BJ (cell line): ENCODE measurements around the gene SENP7. TPM values are rescaled to one million over a fixed set of nuclear protein-coding genes. Genes with fewer than 3 reads are reported as not detected.

Source experiments
- CTCF ChIA-PET: fragments of 350-600 bp; formaldehyde crosslinking; extraction: SDS; loops from one replicate; lab custom pipeline; 2021; ENCODE audit warnings: antibody characterized with exemption, inconsistent platforms; lab: Yijun Ruan, JAX
- POLR2A ChIA-PET: fragments of 300-600 bp; sonication (Branson Sonifier 250); formaldehyde crosslinking; extraction: SDS; loops from one replicate; lab custom pipeline; 2021; ENCODE audit warnings: antibody characterized with exemption; lab: Charles Lee
- DNase-seq: peaks from one replicate; pipeline ENCODE4 v3.0.0-alpha.2; 2011; ENCODE audit warnings: low read depth
- H3K27me3 ChIP-seq: 2 replicates; pipeline ENCODE4 v1.6.0; 2011; ENCODE audit warnings: low read length; ENCODE audit not compliant: control insufficient read depth, insufficient read depth
- H3K36me3 ChIP-seq: 2 replicates; pipeline ENCODE4 v1.5.1; 2011; ENCODE audit warnings: low read length; ENCODE audit not compliant: control insufficient read depth, insufficient read depth
- H3K4me3 ChIP-seq: 2 replicates; pipeline ENCODE4 v1.5.1; 2011; ENCODE audit warnings: low read depth, mild to moderate bottlenecking, control low read depth, low read length
- CTCF ChIP-seq: IDR thresholded peaks from 2 replicates; pipeline ENCODE4 v1.5.1; 2011; ENCODE audit warnings: low read depth, mild to moderate bottlenecking, control low read depth, inconsistent platforms, low read length, moderate library complexity; ENCODE audit not compliant: insufficient read depth
- polyA plus RNA-seq: library from polyadenylated mRNA; depleted of rRNA; stranded (reverse); fragments of >200 nt; gene quantifications from 2 replicates; pipeline ENCODE4 v1.2.3, GENCODE V29; 2011

Gene SENP7
- polyA plus RNA-seq, 1 experiment = 4.2 TPM

GRCh38 chr3:101325393-101326134 is 187.4 kb downstream of the SENP7 start:
- Histone ChIP-seq H3K4me3 (no peak overlapping the region), H3K36me3 (no peaks in the 10 kb centered on the region), H3K27me3 (no peaks in the 10 kb centered on the region)
- ChIA-PET CTCF (no interaction called here), POLR2A (no interaction called here)
- no peak for TF ChIP-seq CTCF
- DNase-seq = no peak

GRCh38 chr3:101320475-101320874 is 192.5 kb downstream of the SENP7 start, which contains the start of gene IMPG2:
IMPG2 (minus strand) TSS chr3:101320575; CDS start chr3:101320372, 203 bp downstream.
- ChIA-PET CTCF (no interaction called here), POLR2A (no interaction called here)
- H3K4me3 ChIP-seq = no peak within 1 kb of the TSS

GRCh38 chr3:101319531-101319930 is 193.5 kb downstream of the SENP7 start:
- DNase-seq = no peak
- no peak for TF ChIP-seq CTCF
- CTCF ChIA-PET = no interaction called here

More at GRCh38 chr3:101320475-101320874, 192.5 kb downstream of the SENP7 start, which contains the start of gene IMPG2:
- DNase-seq = no peak
- Histone ChIP-seq H3K27me3 (no peaks in the 10 kb centered on the region), H3K36me3 (no peaks in the 10 kb centered on the region)
- TF ChIP-seq CTCF = no peak

GRCh38 chr3:101312545-101312944 is 200.5 kb downstream of the SENP7 start:
- Histone ChIP-seq H3K36me3 (no peaks in the 10 kb centered on the region), H3K4me3 (no peak overlapping the region), H3K27me3 (no peaks in the 10 kb centered on the region)
- no peak for TF ChIP-seq CTCF
- ChIA-PET POLR2A (no interaction called here), CTCF (interaction anchor here (0.8 kb wide), 1 partner anchor 9 kb away, joined by 4 read pairs; no protein-coding TSS in a partner anchor)
- DNase-seq = no peak

More at GRCh38 chr3:101319531-101319930, 193.5 kb downstream of the SENP7 start:
- POLR2A ChIA-PET = interaction anchor here (0.6 kb wide), 1 partner anchor 10 kb away, joined by 5 read pairs; no protein-coding TSS in a partner anchor
- no peaks in the 10 kb centered on the region for H3K27me3 ChIP-seq
- H3K36me3 ChIP-seq = no peaks in the 10 kb centered on the region
- H3K4me3 ChIP-seq = no peak overlapping the region

- DNase-seq = no peak
- Histone ChIP-seq H3K27me3 (no peaks in the 10 kb centered on the region), H3K4me3 (no peak overlapping the region), H3K36me3 (no peaks in the 10 kb centered on the region)
- ChIA-PET CTCF (no interaction called here), POLR2A (no interaction called here)
- no peak for TF ChIP-seq CTCF
Observed at GRCh38 chr3:101311676-101312075, 201.3 kb downstream of the SENP7 start.
